Right lung (tissue), 5 donors: ENCODE results near the gene TNFRSF8. TPM values are rescaled to one million over a fixed set of nuclear protein-coding genes. Genes with fewer than 3 reads are reported as not detected.

Source experiments
- DNase-seq, 2 donors: peaks; one replicate each; pipeline ENCODE4 v3.0.0-alpha.2; 2013
- polyA plus RNA-seq, 5 donors: library from polyadenylated mRNA; unstranded; fragments of 120-200 nt; gene quantifications; one replicate each; pipeline versions ENCODE4 v1.2.1 to v1.2.3, GENCODE V29; 2013; ENCODE audit warnings: inconsistent platforms in 1 of 5, low replicate concordance in 1 of 5; ENCODE audit not compliant: insufficient read length in 5 of 5, insufficient read depth in 1 of 5

TNFRSF8 gene
- polyA plus RNA-seq, 5 donors, result 0.15 to 0.35 (median 0.19) TPM

DNA sequence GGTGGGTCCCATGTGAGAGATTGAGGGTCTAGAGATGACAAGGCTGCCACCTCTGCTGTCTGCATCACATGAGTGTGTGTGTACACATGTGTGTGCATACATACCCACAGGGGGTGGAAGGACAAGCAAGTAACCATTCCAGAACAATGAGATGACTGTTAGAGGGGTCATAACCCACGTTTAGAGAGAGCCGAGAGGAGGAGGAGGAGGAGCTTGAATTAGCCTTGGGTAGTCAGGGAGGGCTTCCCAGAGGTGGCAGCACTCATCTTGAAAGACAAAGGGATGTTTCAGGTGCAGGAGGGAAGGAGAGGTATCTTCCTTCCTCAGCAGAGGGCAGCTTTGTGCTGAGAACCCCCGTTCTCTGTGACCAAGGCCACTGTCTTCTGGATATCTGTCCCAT lies 125.0 kb downstream of the TNFRSF8 start:
- DNase-seq, result no peak

DNA sequence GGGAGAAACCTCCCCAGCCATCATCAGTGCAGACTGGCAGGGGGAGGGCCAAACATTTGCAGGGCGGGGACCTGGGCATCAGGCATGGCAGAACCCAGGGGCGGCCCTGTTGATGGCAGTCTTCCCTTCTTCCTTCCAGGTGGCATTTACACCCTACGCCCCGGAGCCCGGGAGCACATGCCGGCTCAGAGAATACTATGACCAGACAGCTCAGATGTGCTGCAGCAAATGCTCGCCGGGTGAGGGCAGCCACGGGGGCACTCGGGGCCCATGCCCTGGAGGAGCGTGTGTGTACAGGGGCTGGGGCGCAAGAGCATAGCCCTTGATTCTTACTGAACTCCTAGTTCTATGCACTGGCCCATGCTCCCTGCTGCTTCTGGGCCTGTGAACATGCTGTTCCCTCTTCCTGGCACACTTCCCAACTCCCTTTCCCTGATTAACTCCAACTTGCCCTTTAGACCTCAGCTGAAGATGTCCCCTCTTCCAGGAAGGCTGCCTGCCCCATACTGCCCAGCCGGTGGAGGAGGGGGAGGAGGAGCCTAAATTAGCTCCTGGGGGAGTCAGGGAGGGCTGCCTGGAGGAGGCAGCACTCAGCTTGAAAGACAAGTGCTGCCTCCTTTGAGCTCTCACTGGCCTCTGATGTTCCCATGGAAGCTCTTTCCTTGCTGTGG lies 125.7 kb downstream of the TNFRSF8 start:
- no peak for DNase-seq

GRCh38 chr1:12189328-12189682 lies 126.2 kb downstream of the TNFRSF8 start:
- DNase-seq, result no peak

GRCh38 chr1:12191242-12192032 lies 128.3 kb downstream of the TNFRSF8 start:
- DNase-seq, result no peak

Other genes with a start within 250 kb of the TNFRSF8 start
- 1 to 10 TPM in 2 of 5 donors, under 1 TPM in 3; 0.43 to 1.5 (median 0.73) TPM for gene NPPA, start 215.5 kb upstream of the TNFRSF8 start, polyA plus RNA-seq
- gene NPPB, start 204.4 kb upstream of the TNFRSF8 start, polyA plus RNA-seq, result not detected
- gene KIAA2013, start 136.9 kb upstream of the TNFRSF8 start, polyA plus RNA-seq, result 10 to 100 TPM; 25.5 to 41.1 (median 32.7) TPM
- gene PLOD1, start 128.6 kb upstream of the TNFRSF8 start, polyA plus RNA-seq, result 100 to 1,000 TPM in 4 of 5 donors, 10 to 100 TPM in 1; 88.8 to 148 (median 135) TPM
- gene MFN2, start 82.9 kb upstream of the TNFRSF8 start, polyA plus RNA-seq, result 10 to 100 TPM; 45.5 to 52.3 (median 48.3) TPM
- gene MIIP, start 43.8 kb upstream of the TNFRSF8 start, polyA plus RNA-seq, result 10 to 100 TPM; 12.9 to 31.7 (median 19.9) TPM
- gene TNFRSF1B, start 103.7 kb downstream of the TNFRSF8 start, polyA plus RNA-seq, result 10 to 100 TPM; 12.4 to 22.8 (median 16.5) TPM
- gene VPS13D, start 166.7 kb downstream of the TNFRSF8 start, polyA plus RNA-seq, result 10 to 100 TPM; 23.7 to 27.8 (median 25.3) TPM